VCaP (cell line): ENCODE data around the gene LENG1.

Experiments
- H3K27ac ChIP-seq: fragments of 450-650 bp; 2 replicates; pipeline ENCODE4 v1.5.1; 2017
- CTCF ChIP-seq: fragments of 450-650 bp; conservative IDR thresholded peaks from 2 replicates; pipeline ENCODE4 v1.5.1; 2017; ENCODE audit warnings: mild to moderate bottlenecking, moderate library complexity

Gene LENG1

GRCh38 chr19:54193011-54193410 lies 33.5 kb upstream of the LENG1 start:
- H3K27ac ChIP-seq = peak overlapping the region; percentile 97
- TF ChIP-seq CTCF = no peak

GRCh38 chr19:54191811-54192453 lies 32.4 kb upstream of the LENG1 start:
- H3K27ac ChIP-seq = peak overlapping the region; percentile 97

GRCh38 chr19:54191011-54191810 lies 31.7 kb upstream of the LENG1 start, which contains the start of gene TSEN34:
TSS of gene TSEN34 (plus strand) at chr19:54191308. CDS start at chr19:54191365, 57 bp downstream.
- no peak for TF ChIP-seq CTCF
- H3K27ac ChIP-seq = peak within 1 kb of the TSS; percentile 97

More at GRCh38 chr19:54191811-54192453, 32.4 kb upstream of the LENG1 start:
- TF ChIP-seq CTCF = no peak

- TF ChIP-seq CTCF = no peak
- peak overlapping the region; percentile 97 for H3K27ac ChIP-seq
These were observed 31.0 kb upstream of the LENG1 start for GRCh38 chr19:54190503-54191010.

GRCh38 chr19:54189735-54190502 lies 30.4 kb upstream of the LENG1 start:
- peak overlapping the region; percentile 97 for H3K27ac ChIP-seq
- TF ChIP-seq CTCF = no peak

GRCh38 chr19:54189145-54189734 lies 29.7 kb upstream of the LENG1 start, which contains the start of gene MBOAT7:
TSS of gene MBOAT7 (minus strand) at chr19:54189580. CDS start at chr19:54188508, 1,072 bp downstream.
- peak; percentile 77 for TF ChIP-seq CTCF
- peak within 1 kb of the TSS; percentile 97 for H3K27ac ChIP-seq
